K562 (cell line): ENCODE results near the gene NAB1. TPM values are rescaled to one million over a fixed set of nuclear protein-coding genes. Genes with fewer than 3 reads are reported as not detected.

Source experiments
- ATAC-seq: fragments of 200-7000 bp; cut with Tn5 transposase; 3 replicates; pipeline ENCODE4 v1.9.1; 2020; ENCODE audit warnings: moderate library complexity
- BruUV-seq: library from RNA; stranded (reverse); fragments of 400-500 nt; replicated peaks from 2 replicates; lab custom pipeline; 2021; lab: Mats Ljungman, UMichigan
- CTCF ChIA-PET: fragments of 300-600 bp; formaldehyde crosslinking; extraction: SDS; loops from one replicate; lab custom pipeline; 2021; ENCODE audit warnings: low intra/inter-chr PET ratio; lab: Yijun Ruan, JAX
- POLR2A ChIA-PET: fragments of 300-600, 350-650 bp; sonication (Branson Sonifier 250); formaldehyde crosslinking; extraction: SDS; loops from one replicate; lab custom pipeline; 2021; ENCODE audit warnings: antibody characterized with exemption, inconsistent platforms; lab: Yijun Ruan, JAX
- DNase-seq, 4 experiments: peaks; one replicate each; pipeline versions ENCODE4 v3.0.0 to v3.0.0-alpha.2; 2011 to 2018; ENCODE audit warnings: low spot score in 3 of 4, mixed read lengths in 3 of 4; ENCODE audit errors: extremely low read depth in 1 of 4
- FAIRE-seq: peaks from 2 replicates; lab custom pipeline; 2011; peaks lifted over from hg19 to GRCh38; lab: Jason Lieb, UNC
- H2AFZ ChIP-seq: 2 replicates; pipeline ENCODE4 v1.6.0; 2011; ENCODE audit warnings: low read depth, low read length, control low read depth, inconsistent platforms
- H3K27ac ChIP-seq: fragments of 200-600 bp; 3 replicates; pipeline ENCODE4 v1.8.0; 2011; ENCODE audit warnings: low read depth, mild to moderate bottlenecking, control low read depth, inconsistent platforms, low read length, moderate library complexity, mixed read lengths; ENCODE audit errors: extremely low read depth
- H3K27me3 ChIP-seq, 2 experiments: fragments of 300-600 bp in 1 of 2; 2 replicates in 1 of 2; 3 replicates in 1 of 2; pipeline versions ENCODE4 v1.6.0 to v1.8.0; 2011; ENCODE audit warnings: inconsistent platforms in 2 of 2, low read length in 2 of 2, mild to moderate bottlenecking in 1 of 2, mixed read lengths in 1 of 2, moderate library complexity in 1 of 2; ENCODE audit not compliant: control insufficient read depth in 2 of 2, insufficient read depth in 2 of 2
- H3K36me3 ChIP-seq: fragments of 300-600 bp; 3 replicates; pipeline ENCODE4 v1.8.0; 2011; ENCODE audit warnings: mild to moderate bottlenecking, low read length, inconsistent platforms; ENCODE audit not compliant: control insufficient read depth, insufficient read depth
- H3K4me1 ChIP-seq, 2 experiments: fragments of 200-600 bp in 1 of 2; replicated peaks in 1 of 2; 2 replicates in 1 of 2; 3 replicates in 1 of 2; pipeline versions ENCODE4 v1.5.1 to v1.8.0; 2011; ENCODE audit warnings: inconsistent platforms in 2 of 2, low read length in 2 of 2, mild to moderate bottlenecking in 1 of 2, mixed read lengths in 1 of 2, moderate library complexity in 1 of 2; ENCODE audit not compliant: control insufficient read depth in 2 of 2, insufficient read depth in 2 of 2
- H3K4me2 ChIP-seq: 2 replicates; pipeline ENCODE4 v1.6.1; 2011; ENCODE audit warnings: low read length, control low read depth, inconsistent platforms, mixed read lengths; ENCODE audit not compliant: insufficient read depth
- H3K4me3 ChIP-seq: fragments of 200-600 bp; sonication (generic), shearing (Covaris generic); 2 replicates; pipeline ENCODE4 v1.5.1; 2016; ENCODE audit warnings: control low read depth, inconsistent platforms
- H3K79me2 ChIP-seq: fragments of 200-600 bp; 3 replicates; pipeline ENCODE4 v1.8.0; 2011; ENCODE audit warnings: low read length, inconsistent platforms; ENCODE audit not compliant: control insufficient read depth, insufficient read depth
- H3K9ac ChIP-seq, 2 experiments: 2 replicates each; pipeline versions ENCODE4 v1.6.0 to v1.6.1; 2011; ENCODE audit warnings: low read depth in 2 of 2, low read length in 2 of 2, control low read depth in 1 of 2, inconsistent platforms in 1 of 2, mild to moderate bottlenecking in 1 of 2, mixed read lengths in 1 of 2; ENCODE audit not compliant: insufficient read depth in 1 of 2
- H3K9me1 ChIP-seq: one replicate; pipeline ENCODE4 v1.6.0; 2011; ENCODE audit warnings: inconsistent platforms, mild to moderate bottlenecking, low read length, moderate library complexity; ENCODE audit not compliant: control insufficient read depth, insufficient read depth
- H3K9me3 ChIP-seq: replicated peaks from 2 replicates; pipeline ENCODE4 v1.5.1; 2011; ENCODE audit warnings: low read depth, low read length, inconsistent platforms; ENCODE audit not compliant: control insufficient read depth, insufficient read depth
- H4K20me1 ChIP-seq: replicated peaks from 2 replicates; pipeline ENCODE4 v1.6.1; 2011; ENCODE audit warnings: low read length, inconsistent platforms, mixed read lengths; ENCODE audit not compliant: control insufficient read depth, insufficient read depth
- ILF3 ChIP-seq: fragments of 450-650 bp; IDR thresholded peaks from 2 replicates; pipeline ENCODE4 v1.6.1; 2018; ENCODE audit warnings: antibody characterized with exemption, mild to moderate bottlenecking, moderate library complexity, borderline replicate concordance
- WGBS: fragments of 100-300 bp; shearing (Covaris generic); methylation state at CpG from one replicate; pipeline ENCODE4 v1.1.6; 2016; ENCODE audit warnings: low coverage, mixed read lengths; ENCODE audit not compliant: insufficient coverage; ENCODE audit errors: missing lambda C conversion rate; 5-methylcytosine and 5-hydroxymethylcytosine counted together
- in situ Hi-C: fragments of 300-500 bp; cut with MboI; formaldehyde crosslinking; loops from 4 replicates; pipeline ENCODE4 v1.15.0; 2018; ENCODE audit warnings: inconsistent platforms, mixed read lengths
- intact Hi-C: fragments of 100-400 bp; cut with micrococcal nuclease; formaldehyde crosslinking; loops from 2 replicates; pipeline ENCODE4 v1.14.2; 2022
- polyA plus RNA-seq, 8 experiments: library from polyadenylated mRNA; depleted of rRNA in 4 of 8; stranded (reverse) in 5 of 8; unstranded in 3 of 8; fragments of >200 nt; fragmentation: Nextera tagmentation in 2 of 8; fragmentation: Illumina TruSeq in 1 of 8; extraction: Ambion mirVana in 2 of 8; extraction: Trizol in 1 of 8; gene quantifications; 2 replicates each; pipeline versions ENCODE4 v1.2.1 to v1.2.3, GENCODE V29; 2011 to 2014; ENCODE audit warnings: inconsistent platforms in 1 of 8, missing spikeins in 1 of 8
- total RNA-seq, 7 experiments: library from RNA; depleted of rRNA in 6 of 7; stranded (reverse); fragments of >200 nt in 6 of 7; fragmentation: Illumina TruSeq in 2 of 7; extraction: Trizol in 2 of 7; gene quantifications; 2 replicates each; pipeline versions ENCODE4 v1.2.1 to v1.2.3, GENCODE V29; 2011 to 2021; ENCODE audit warnings: low replicate concordance in 1 of 7
- TF ChIP-seq, protein P1 (sequence below): sonication (generic); formaldehyde crosslinking; IDR thresholded peaks from 2 replicates; pipeline ENCODE4 v1.8.1; 2023; ENCODE audit warnings: mild to moderate bottlenecking, missing genetic modification reagents

The NAB1 gene
- total and polyA plus RNA-seq, 9 of the 15 experiments (the other 6 are each of a cell fraction or from before 2014, with no cell fraction given), result 3.1 to 23.0 (median 16.3) TPM

DNA sequence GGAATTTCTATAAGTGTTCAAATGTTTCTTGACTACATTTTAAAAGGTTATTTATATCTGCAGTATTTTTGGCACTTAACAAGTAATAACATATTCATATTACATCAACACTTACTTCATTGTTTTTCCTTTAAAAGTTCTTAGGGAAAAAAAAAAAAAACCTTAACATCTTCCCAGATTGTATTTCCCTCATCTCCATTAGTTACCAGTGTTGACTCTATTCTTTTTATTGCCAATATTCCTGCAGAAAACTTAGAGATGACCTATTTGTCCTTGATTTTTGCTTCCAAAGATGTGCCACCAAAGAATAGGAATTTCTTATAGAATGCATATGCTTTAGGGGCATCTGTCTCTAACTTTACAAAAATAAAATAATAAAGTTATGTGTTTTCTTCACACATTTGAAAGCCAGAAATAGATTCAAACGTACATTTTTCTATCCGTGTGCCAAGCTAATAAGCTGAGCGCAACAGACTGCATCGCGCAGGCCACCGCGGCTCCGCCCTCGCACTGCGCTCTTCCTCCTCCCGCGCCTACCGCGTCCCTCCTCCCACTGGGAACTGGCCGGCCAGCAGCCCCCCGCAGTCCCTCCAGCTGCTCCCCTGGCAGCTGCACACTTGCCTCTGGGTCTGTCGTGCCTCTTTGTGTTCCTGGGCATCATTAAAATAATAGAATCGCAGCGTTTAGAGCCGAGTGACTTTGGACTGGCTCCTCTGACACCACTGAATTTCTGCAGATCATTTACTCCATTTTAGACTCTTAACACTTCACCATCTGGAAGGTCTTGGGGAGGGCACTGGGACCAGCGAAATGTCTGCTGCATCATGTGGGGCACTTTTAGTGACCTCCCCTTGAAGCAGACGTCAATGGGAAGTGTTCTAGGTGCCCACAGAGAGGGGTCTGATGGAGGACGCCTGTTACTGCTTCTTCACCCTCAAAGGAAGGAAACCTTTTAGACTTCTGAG lies 21.2 kb upstream of the NAB1 start:
- WGBS, result 87% methylated on average over 12 of the region's 23 CpGs
- H3K9ac ChIP-seq, result no peak overlapping the region
- BruUV-seq, result no TSS peak

More for the DNA sequence above, 21.2 kb upstream of the NAB1 start:
- H4K20me1 ChIP-seq, result no peaks in the 10 kb centered on the region
- H3K4me3 ChIP-seq, result no peak overlapping the region
- ATAC-seq (no peak; the same call in 2 of the 3 replicates), DNase-seq (no peak), FAIRE-seq (no peak)
- TF ChIP-seq ILF3, result no peak
- TF ChIP-seq, protein P1, sequence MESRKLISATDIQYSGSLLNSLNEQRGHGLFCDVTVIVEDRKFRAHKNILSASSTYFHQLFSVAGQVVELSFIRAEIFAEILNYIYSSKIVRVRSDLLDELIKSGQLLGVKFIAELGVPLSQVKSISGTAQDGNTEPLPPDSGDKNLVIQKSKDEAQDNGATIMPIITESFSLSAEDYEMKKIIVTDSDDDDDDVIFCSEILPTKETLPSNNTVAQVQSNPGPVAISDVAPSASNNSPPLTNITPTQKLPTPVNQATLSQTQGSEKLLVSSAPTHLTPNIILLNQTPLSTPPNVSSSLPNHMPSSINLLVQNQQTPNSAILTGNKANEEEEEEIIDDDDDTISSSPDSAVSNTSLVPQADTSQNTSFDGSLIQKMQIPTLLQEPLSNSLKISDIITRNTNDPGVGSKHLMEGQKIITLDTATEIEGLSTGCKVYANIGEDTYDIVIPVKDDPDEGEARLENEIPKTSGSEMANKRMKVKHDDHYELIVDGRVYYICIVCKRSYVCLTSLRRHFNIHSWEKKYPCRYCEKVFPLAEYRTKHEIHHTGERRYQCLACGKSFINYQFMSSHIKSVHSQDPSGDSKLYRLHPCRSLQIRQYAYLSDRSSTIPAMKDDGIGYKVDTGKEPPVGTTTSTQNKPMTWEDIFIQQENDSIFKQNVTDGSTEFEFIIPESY (CRISPR knock-in tag), result 0 out of 2 replicates have a peak, but pooled peaks have one; percentile 49
- H3K4me2 ChIP-seq, result no peak overlapping the region
- no peak overlapping the region for H3K27ac ChIP-seq
- no peaks in the 10 kb centered on the region for H3K9me1 ChIP-seq
- in situ Hi-C loops (no loop called here), intact Hi-C loops (loop anchor here (1.0 kb wide), 1 partner anchor 23 kb away; no protein-coding TSS in a partner anchor)
- no peak overlapping the region for H2AFZ ChIP-seq
- H3K27me3 ChIP-seq, result no peaks in the 10 kb centered on the region
- no peaks in the 10 kb centered on the region for H3K9me3 ChIP-seq
- POLR2A ChIA-PET, result interaction anchor here (0.6 kb wide), 1 partner anchor 110 kb away, joined by 3 read pairs; no protein-coding TSS in a partner anchor
- H3K36me3 ChIP-seq, result no peaks in the 10 kb centered on the region
- CTCF ChIA-PET, result no interaction called here
- no peaks in the 10 kb centered on the region; a peak in 1 of 5 replicates for H3K4me1 ChIP-seq
- H3K79me2 ChIP-seq, result no peaks in the 10 kb centered on the region
